K562 treated with DMSO at 1 percent for 24 hours (cell line): ENCODE data around the gene CATSPERD. TPM values are rescaled to one million over a fixed set of nuclear protein-coding genes. Genes with fewer than 3 reads are reported as not detected.

ENCODE experiments used
- total RNA-seq: library from RNA; unstranded; fragments of 300-600 nt; gene quantifications from 2 replicates; pipeline ENCODE4 v1.2.3, GENCODE V29; 2022; ENCODE audit warnings: low read depth; ENCODE audit not compliant: insufficient read depth

CATSPERD gene
- not detected in 2 replicates for total RNA-seq

GRCh38 chr19:5719961-5720790 lies at the start of gene CATSPERD, which contains the start of gene LONP1:
Gene CATSPERD, plus strand, starts transcription at chr19:5720637. Its CDS starts 101 bp downstream, at chr19:5720738.
Gene LONP1, minus strand, starts transcription at chr19:5720146. Its CDS starts 14 bp downstream, at chr19:5720132.

GRCh38 chr19:5680437-5681368 lies 39.7 kb upstream of the CATSPERD start, which contains the start of the genes HSD11B1L and MICOS13:
Gene HSD11B1L, plus strand, starts transcription at chr19:5681027. Its CDS starts 3,806 bp downstream, at chr19:5684833.
Gene MICOS13, minus strand, starts transcription at chr19:5680516. Its CDS starts 30 bp downstream, at chr19:5680486.

DNA sequence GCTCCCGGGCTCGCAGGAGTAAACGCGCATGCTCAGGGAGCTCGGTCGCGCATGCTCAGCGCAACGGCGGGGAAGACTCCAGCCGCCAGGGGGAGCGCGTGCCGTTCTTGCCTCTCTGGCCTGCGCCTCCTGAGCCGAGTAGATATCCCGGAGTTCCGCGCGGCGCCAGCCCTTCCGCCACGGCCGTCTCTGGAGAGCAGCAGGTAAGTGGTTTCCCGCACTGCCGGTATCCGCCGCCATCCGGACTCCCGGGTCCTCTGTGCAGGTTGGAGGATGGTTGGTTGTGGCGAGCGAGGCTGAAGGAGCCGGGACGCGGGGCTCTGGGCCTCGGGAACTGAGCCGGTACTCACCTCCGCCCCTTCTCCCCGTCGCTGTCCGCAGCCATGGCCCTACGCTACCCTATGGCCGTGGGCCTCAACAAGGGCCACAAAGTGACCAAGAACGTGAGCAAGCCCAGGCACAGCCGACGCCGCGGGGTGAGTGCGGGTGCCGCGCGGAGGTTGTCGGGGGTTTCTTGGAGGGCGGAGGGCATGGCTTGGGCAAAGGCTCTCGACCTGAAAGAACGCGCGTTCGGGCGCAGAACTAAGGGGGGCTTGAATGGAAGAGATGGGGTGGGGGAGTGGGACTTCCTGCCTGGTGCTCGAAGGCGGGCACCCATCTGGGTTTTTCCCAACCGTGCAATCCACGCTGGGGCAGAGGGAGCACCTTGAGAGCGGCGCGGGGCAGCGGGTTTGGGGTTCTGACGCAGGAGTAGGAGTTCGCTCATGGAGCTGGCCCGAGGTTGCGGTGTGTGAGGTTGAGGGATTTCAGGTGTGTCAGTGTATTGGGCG lies 30.1 kb upstream of the CATSPERD start, which contains the start of gene RPL36:
RPL36 (plus strand) TSS at position 171 of the 830 bp plus-strand sequence; CDS start at position 384, 213 bp downstream.

GRCh38 chr19:5784581-5785147 lies 64.2 kb downstream of the CATSPERD start, which contains the start of gene PRR22:
Gene PRR22, minus strand, starts transcription at chr19:5784746. Its CDS starts 86 bp downstream, at chr19:5784660.

DNA sequence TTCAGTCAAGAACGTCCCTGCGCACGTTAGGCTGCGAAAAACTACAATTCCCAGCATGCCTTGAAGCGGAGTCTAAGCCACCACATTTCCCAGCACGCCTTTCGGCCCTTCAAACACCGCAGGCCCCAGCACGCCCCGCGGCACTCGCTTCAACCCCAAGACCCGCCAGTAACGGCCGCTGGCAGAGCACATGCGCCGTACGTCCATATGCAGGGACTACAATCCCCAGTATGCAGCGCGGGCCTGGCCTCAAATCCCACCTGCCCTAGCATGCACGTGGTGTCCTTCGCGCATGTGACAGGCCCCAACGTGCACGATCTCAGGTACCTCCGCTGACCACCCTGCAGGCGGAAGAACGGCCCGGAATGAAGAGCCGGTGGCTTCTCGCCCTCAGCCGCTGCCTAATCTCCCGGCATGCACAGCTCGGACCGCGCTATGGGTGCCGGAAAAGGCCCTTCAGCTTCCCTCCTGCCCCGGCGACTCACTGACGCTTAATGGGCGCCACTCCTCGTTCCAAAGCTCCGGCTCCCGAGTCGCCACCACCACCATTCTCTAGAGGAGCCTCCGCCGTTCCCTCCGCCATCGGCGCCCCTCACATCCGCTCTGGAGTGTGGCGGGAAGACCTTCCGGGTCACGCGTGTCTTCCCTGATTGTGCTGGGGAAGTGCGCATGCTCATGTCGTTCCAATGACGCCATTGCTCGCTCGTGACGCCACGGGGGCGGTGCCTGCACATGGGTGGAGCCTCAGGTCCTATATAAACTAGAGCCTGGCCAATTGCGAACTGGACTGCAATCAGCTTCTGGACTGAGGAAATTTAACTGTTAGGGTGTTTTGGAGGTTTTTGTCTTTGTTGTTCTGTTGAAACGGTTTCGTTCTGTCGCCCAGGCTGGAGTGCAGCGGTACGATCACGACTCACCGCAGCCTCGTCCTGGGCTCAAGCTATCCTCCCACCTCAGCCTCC lies 70.4 kb downstream of the CATSPERD start, which contains the start of gene DUS3L:
DUS3L (minus strand) TSS at position 605 of the 962 bp plus-strand sequence; CDS start at position 583, 22 bp downstream.

DNA sequence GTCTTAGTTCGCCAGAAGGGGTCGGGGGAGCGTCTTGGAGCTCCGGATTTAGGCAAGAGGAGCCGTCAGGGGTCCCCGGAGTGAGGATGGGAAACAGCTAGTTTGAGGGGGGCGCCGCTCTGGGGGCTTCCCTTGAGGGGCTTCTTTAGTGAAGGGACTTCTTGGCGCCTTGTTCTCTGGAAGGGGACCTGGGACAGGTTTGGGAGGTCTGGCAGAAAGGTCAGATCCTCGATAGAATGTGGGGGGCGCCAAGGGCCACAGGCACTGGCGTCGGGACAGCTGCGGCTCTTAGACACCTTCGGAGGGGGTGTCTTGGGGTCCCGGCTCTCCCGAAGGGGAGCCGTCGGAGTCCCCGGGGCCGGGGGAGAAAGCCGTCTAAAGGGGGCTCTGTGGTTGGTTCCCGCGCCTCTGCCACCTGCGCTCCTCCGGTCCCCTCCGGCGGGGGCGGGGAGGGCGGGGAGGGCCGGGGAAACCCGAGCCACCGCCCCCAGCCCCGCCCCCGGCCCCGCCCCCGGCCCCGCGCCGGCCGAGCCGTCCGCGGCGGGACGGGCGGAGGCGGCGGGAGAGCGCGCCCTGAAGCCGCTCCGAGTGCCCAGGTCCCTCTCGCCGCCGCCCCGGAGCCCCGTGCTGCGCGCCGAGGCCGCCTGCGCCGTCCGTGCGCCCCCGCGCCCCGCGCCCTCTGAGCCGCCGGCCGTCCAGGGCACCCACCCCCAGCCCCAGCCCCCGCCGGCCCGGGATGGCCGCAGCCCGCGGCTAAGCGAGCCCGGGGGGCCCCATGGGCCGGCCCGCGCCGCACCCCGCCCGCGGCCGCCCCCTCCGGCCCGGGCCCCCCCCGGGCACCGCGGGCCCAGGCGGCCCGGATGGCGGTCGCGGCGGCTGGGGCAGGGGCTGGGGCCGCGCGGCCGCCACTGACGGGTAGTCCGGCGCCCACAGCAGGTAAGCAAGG lies 84.4 kb downstream of the CATSPERD start, which contains the start of gene NRTN:
NRTN (plus strand) TSS at position 552 of the 946 bp plus-strand sequence. CDS start 19,099 bp downstream, outside the sequence.

Other genes starting within 250 kb of the CATSPERD start
- gene TINCR, start 152.7 kb upstream of the CATSPERD start, total RNA-seq, result 0.42 and 0.93 TPM in 2 replicates
- gene SAFB2, start 97.9 kb upstream of the CATSPERD start, total RNA-seq, result 50.3 and 58.2 TPM in 2 replicates
- 165 and 187 TPM in 2 replicates for gene SAFB, start 97.6 kb upstream of the CATSPERD start, total RNA-seq
- 48.1 and 60.4 TPM in 2 replicates for gene MICOS13, start 40.1 kb upstream of the CATSPERD start, total RNA-seq
- 11.9 and 22.8 TPM in 2 replicates for gene HSD11B1L, start 39.6 kb upstream of the CATSPERD start, total RNA-seq
- 1,403 and 1,536 TPM in 2 replicates for gene RPL36, start 30.3 kb upstream of the CATSPERD start, total RNA-seq
- 214 and 276 TPM in 2 replicates for gene LONP1, start 491 bp upstream of the CATSPERD start, total RNA-seq
- gene PRR22, start 64.1 kb downstream of the CATSPERD start, total RNA-seq, result 2.2 and 2.6 TPM in 2 replicates
- 53.8 and 55.5 TPM in 2 replicates for gene DUS3L, start 70.5 kb downstream of the CATSPERD start, total RNA-seq
- gene NRTN, start 84.4 kb downstream of the CATSPERD start, total RNA-seq, result 31.8 and 37.8 TPM in 2 replicates
- gene FUT6, start 119.1 kb downstream of the CATSPERD start, total RNA-seq, result not detected in 2 replicates
- 0.93 and 1.3 TPM in 2 replicates for gene FUT3, start 130.8 kb downstream of the CATSPERD start, total RNA-seq
- gene FUT5, start 149.9 kb downstream of the CATSPERD start, total RNA-seq, result 0.42 TPM in 1 of 2 replicates, not detected in the other
- 733 and 784 TPM in 2 replicates for gene NDUFA11, start 183.2 kb downstream of the CATSPERD start, total RNA-seq
- 2.6 and 4.2 TPM in 2 replicates for gene VMAC, start 184.2 kb downstream of the CATSPERD start, total RNA-seq
- gene CAPS, start 193.6 kb downstream of the CATSPERD start, total RNA-seq, result 5.4 and 9.2 TPM in 2 replicates